B cell (primary cell): ENCODE data around the gene TBC1D26. TPM values are rescaled to one million over a fixed set of nuclear protein-coding genes. Genes with fewer than 3 reads are reported as not detected.

Experiments
- ATAC-seq: fragments of 200-7000 bp; cut with Tn5 transposase; one replicate; pipeline ENCODE4 v1.10.0; 2021; ENCODE audit warnings: low read depth, mild to moderate bottlenecking, moderate number of reproducible peaks, moderate library complexity
- CTCF ChIA-PET: fragments of 350-600 bp; sonication (Branson Sonifier 250); formaldehyde crosslinking; loops from one replicate; lab custom pipeline; 2021; ENCODE audit warnings: antibody characterized with exemption, inconsistent platforms; lab: Charles Lee
- POLR2A ChIA-PET: fragments of 350-600 bp; sonication (Branson Sonifier 250); formaldehyde crosslinking; loops from one replicate; lab custom pipeline; 2021; ENCODE audit warnings: antibody characterized with exemption; lab: Charles Lee
- DNase-seq: peaks from one replicate; pipeline ENCODE4 v3.0.0; 2013
- H2AFZ ChIP-seq: 2 replicates; pipeline ENCODE4 v1.6.1; 2012; ENCODE audit warnings: mild to moderate bottlenecking, low read depth, low read length; ENCODE audit not compliant: insufficient read depth, poor library complexity, severe bottlenecking
- H3K27ac ChIP-seq, 2 donors: 1 replicate in 1 of 2; 2 replicates in 1 of 2; pipeline ENCODE4 v1.5.1; 2012 to 2013; ENCODE audit warnings: low read length in 2 of 2, mild to moderate bottlenecking in 2 of 2, moderate library complexity in 1 of 2
- H3K27me3 ChIP-seq, 4 experiments: fragments of 200-600 bp in 1 of 4; sonication (generic) in 1 of 4; replicated peaks in 1 of 4; 1 replicate in 2 of 4; 2 replicates in 2 of 4; pipeline versions ENCODE4 v1.6.1 to v1.7.0; 2013 to 2016; ENCODE audit warnings: low read length in 3 of 4, mild to moderate bottlenecking in 2 of 4, mixed read lengths in 1 of 4, moderate library complexity in 1 of 4; ENCODE audit not compliant: insufficient read depth in 4 of 4, control insufficient read depth in 3 of 4; ENCODE audit errors: control extremely low read depth in 1 of 4
- H3K36me3 ChIP-seq, 2 experiments: replicated peaks in 1 of 2; 1 replicate in 1 of 2; 2 replicates in 1 of 2; pipeline versions ENCODE4 v1.6.1 to v1.7.1; 2013; ENCODE audit warnings: low read length in 1 of 2; ENCODE audit not compliant: insufficient read depth in 2 of 2, control insufficient read depth in 1 of 2; ENCODE audit errors: control extremely low read depth in 1 of 2, extremely low read depth in 1 of 2
- H3K4me1 ChIP-seq, 2 donors: fragments of 200-600 bp in 1 of 2; sonication (generic) in 1 of 2; 1 replicate in 1 of 2; 2 replicates in 1 of 2; pipeline versions ENCODE4 v1.5.1 to v1.6.1; 2013 to 2017; ENCODE audit warnings: low read length in 2 of 2; ENCODE audit not compliant: control insufficient read depth in 2 of 2, insufficient read depth in 2 of 2
- H3K4me2 ChIP-seq: replicated peaks from 2 replicates; pipeline ENCODE3; 2012; ENCODE audit warnings: mild to moderate bottlenecking, low read depth, low read length; ENCODE audit not compliant: poor library complexity, severe bottlenecking
- H3K4me3 ChIP-seq, 5 experiments: fragments of 200-600 bp in 1 of 5; sonication (generic) in 1 of 5; 1 replicate in 3 of 5; 2 replicates in 2 of 5; pipeline versions ENCODE4 v1.5.1 to v1.7.0; 2011 to 2016; ENCODE audit warnings: low read length in 4 of 5, mild to moderate bottlenecking in 4 of 5, low read depth in 2 of 5, control low read depth in 1 of 5, moderate library complexity in 1 of 5; ENCODE audit not compliant: insufficient read depth in 1 of 5; ENCODE audit errors: control extremely low read depth in 1 of 5, extremely low read depth in 1 of 5
- H3K79me2 ChIP-seq: fragments of 200-600 bp; sonication (generic); one replicate; pipeline ENCODE4 v1.6.0; 2016; ENCODE audit warnings: low read length; ENCODE audit not compliant: control insufficient read depth, insufficient read depth
- H3K9ac ChIP-seq: fragments of 200-600 bp; sonication (generic); 2 replicates; pipeline ENCODE4 v1.6.1; 2017; ENCODE audit warnings: mild to moderate bottlenecking, low read length, moderate library complexity
- H3K9me3 ChIP-seq, 3 donors: one replicate each; pipeline versions ENCODE4 v1.6.1 to v1.7.1; 2013; ENCODE audit warnings: low read length in 2 of 3; ENCODE audit not compliant: control insufficient read depth in 2 of 3, insufficient read depth in 1 of 3; ENCODE audit errors: control extremely low read depth in 1 of 3
- H4K20me1 ChIP-seq: 2 replicates; pipeline ENCODE4 v1.6.0; 2012; ENCODE audit warnings: mild to moderate bottlenecking, low read length; ENCODE audit not compliant: insufficient read depth, control insufficient read depth, poor library complexity, severe bottlenecking
- H3K27ac Mint-ChIP-seq: one replicate; pipeline ENCODE4 v1.8.0; 2021; ENCODE audit warnings: mixed read lengths
- H3K27me3 Mint-ChIP-seq: one replicate; pipeline ENCODE4 v1.8.0; 2021; ENCODE audit warnings: mixed read lengths
- H3K4me1 Mint-ChIP-seq: one replicate; pipeline ENCODE4 v1.8.0; 2021; ENCODE audit warnings: mixed read lengths
- H3K4me3 Mint-ChIP-seq: one replicate; pipeline ENCODE4 v1.8.0; 2021; ENCODE audit warnings: mixed read lengths
- H3K9me3 Mint-ChIP-seq: one replicate; pipeline ENCODE4 v1.8.0; 2022; ENCODE audit warnings: mixed read lengths; ENCODE audit not compliant: insufficient read depth
- CTCF ChIP-seq: fragments of 200-600 bp; IDR thresholded peaks from one replicate; pipeline ENCODE4 v1.8.0; 2022; ENCODE audit warnings: antibody characterized with exemption, mild to moderate bottlenecking
- EZH2 ChIP-seq: IDR thresholded peaks from 2 replicates; pipeline ENCODE4 v1.6.1; 2012; ENCODE audit warnings: borderline replicate concordance, low read depth, mild to moderate bottlenecking, moderate library complexity, low read length; ENCODE audit not compliant: insufficient read depth, poor library complexity, severe bottlenecking
- WGBS: methylation state at CpG from one replicate; pipeline ENCODE4 v1.1.5; 2013; ENCODE audit warnings: missing lambda C conversion rate; ENCODE audit not compliant: insufficient coverage; 5-methylcytosine and 5-hydroxymethylcytosine counted together
- intact Hi-C: fragments of 100-400 bp; cut with micrococcal nuclease; formaldehyde crosslinking; loops from one replicate; pipeline ENCODE4 v1.10.0; 2022
- polyA plus RNA-seq: library from polyadenylated mRNA; depleted of rRNA; stranded (reverse); fragments of >200 nt; gene quantifications from 2 replicates; pipeline ENCODE4 v1.2.3, GENCODE V29; 2012
- total RNA-seq, 2 donors: library from RNA; stranded (reverse); fragments of 120-200 nt in 1 of 2; gene quantifications; 1 replicate in 1 of 2; 2 replicates in 1 of 2; pipeline versions ENCODE4 v1.2.3 to v1.2.4, GENCODE V29; 2013 to 2022

TBC1D26 gene
- total and polyA plus RNA-seq, 2 donors (not counting 1 experiment from before 2014, with no cell fraction given) = 0.04 TPM; not detected in 1

GRCh38 chr17:15742921-15743320, 10.8 kb downstream of the TBC1D26 start:
- no peak overlapping the region for H3K4me3 ChIP-seq
- CTCF ChIA-PET = no interaction called here
- H3K27me3 Mint-ChIP-seq = peaks cover 5% of the 10 kb centered on the region
- TF ChIP-seq CTCF (no peak), EZH2 (no peak)
- H3K27me3 ChIP-seq = no peaks in the 10 kb centered on the region
- no peaks in the 10 kb centered on the region for H3K4me1 ChIP-seq
- H3K36me3 ChIP-seq = no peaks in the 10 kb centered on the region
- POLR2A ChIA-PET = no interaction called here
- intact Hi-C loops = no loop called here
- H2AFZ ChIP-seq = no peak overlapping the region
- ATAC-seq (no peak), DNase-seq (no peak)
- H3K4me3 Mint-ChIP-seq = no peak overlapping the region
- no peak overlapping the region for H3K9ac ChIP-seq
- 98% methylated on average over 6 of the region's 7 CpGs for WGBS
- H3K79me2 ChIP-seq = no peaks in the 10 kb centered on the region
- H4K20me1 ChIP-seq = no peaks in the 10 kb centered on the region
- H3K27ac ChIP-seq = no peak overlapping the region
- peaks cover 0 to 2% (median 0%) of the 10 kb centered on the region in 3 donors for H3K9me3 ChIP-seq
- H3K4me2 ChIP-seq = no peak overlapping the region
- H3K9me3 Mint-ChIP-seq = no peaks in the 10 kb centered on the region
- peaks cover under 1% of the 10 kb centered on the region for H3K4me1 Mint-ChIP-seq
- H3K27ac Mint-ChIP-seq = no peak overlapping the region

GRCh38 chr17:15744074-15744676, 12.1 kb downstream of the TBC1D26 start:
- H3K4me1 Mint-ChIP-seq = peaks cover 5% of the 10 kb centered on the region
- ATAC-seq = no peak
- H3K27me3 Mint-ChIP-seq = peaks cover 8% of the 10 kb centered on the region
- H3K9me3 ChIP-seq = peaks cover 0 to 2% (median 0%) of the 10 kb centered on the region in 3 donors
- H3K27ac ChIP-seq = no peak overlapping the region
- WGBS = 74% methylated on average over 7 of the region's 7 CpGs
- DNase-seq = no peak
- intact Hi-C loops = no loop called here
- H2AFZ ChIP-seq = no peak overlapping the region
- CTCF ChIA-PET = no interaction called here
- no peak overlapping the region for H3K27ac Mint-ChIP-seq
- no peaks in the 10 kb centered on the region for H3K36me3 ChIP-seq
- POLR2A ChIA-PET = no interaction called here
- no peak overlapping the region for H3K4me3 Mint-ChIP-seq
- H3K4me2 ChIP-seq = no peak overlapping the region
- H3K9ac ChIP-seq = no peak overlapping the region
- TF ChIP-seq EZH2 = no peak
- TF ChIP-seq CTCF = no peak
- H3K27me3 ChIP-seq = no peaks in the 10 kb centered on the region
- no peak overlapping the region for H3K4me3 ChIP-seq
- H3K9me3 Mint-ChIP-seq = no peaks in the 10 kb centered on the region
- H3K79me2 ChIP-seq = no peaks in the 10 kb centered on the region
- H4K20me1 ChIP-seq = no peaks in the 10 kb centered on the region
- H3K4me1 ChIP-seq = no peaks in the 10 kb centered on the region
